GM12878 (cell line): ENCODE measurements around the gene ZBTB5. TPM values are rescaled to one million over a fixed set of nuclear protein-coding genes. Genes with fewer than 3 reads are reported as not detected.

ENCODE experiments used
- ATAC-seq: fragments of 200-7000 bp; cut with Tn5 transposase; 3 replicates; pipeline ENCODE4 v1.9.1; 2020; ENCODE audit warnings: mild to moderate bottlenecking, moderate library complexity
- BruUV-seq: library from RNA; stranded (reverse); fragments of 400-500 nt; replicated peaks from 2 replicates; lab custom pipeline; 2021; lab: Mats Ljungman, UMichigan
- CTCF ChIA-PET: fragments of 300-600 bp; sonication (Branson Sonifier 250); formaldehyde crosslinking; extraction: SDS; loops from one replicate; lab custom pipeline; 2021; ENCODE audit warnings: inconsistent platforms; lab: Yijun Ruan, JAX
- POLR2A ChIA-PET: fragments of 350-600 bp; formaldehyde crosslinking; extraction: SDS; loops from one replicate; lab custom pipeline; 2021; ENCODE audit warnings: inconsistent platforms; lab: Charles Lee
- RAD21 ChIA-PET: fragments of 300-600 bp; sonication (Branson Sonifier 250); formaldehyde crosslinking; loops from one replicate; lab custom pipeline; 2023; ENCODE audit warnings: antibody characterized with exemption; ENCODE audit not compliant: unreplicated experiment; lab: Charles Lee
- SMC1A ChIA-PET: fragments of 300-600 bp; sonication (Branson Sonifier 250); formaldehyde crosslinking; loops from one replicate; lab custom pipeline; 2023; ENCODE audit not compliant: unreplicated experiment, uncharacterized antibody; lab: Charles Lee
- DNase-seq: peaks from one replicate; pipeline ENCODE4 v3.0.0-alpha.2; 2011; ENCODE audit warnings: low read depth, low spot score
- FAIRE-seq: peaks from 3 replicates; lab custom pipeline; 2011; peaks lifted over from hg19 to GRCh38; lab: Jason Lieb, UNC
- H2AFZ ChIP-seq: 2 replicates; pipeline ENCODE4 v1.6.0; 2011; ENCODE audit warnings: low read depth, low read length, control low read depth; ENCODE audit not compliant: control insufficient read depth
- H3K27ac ChIP-seq: 2 replicates; pipeline ENCODE4 v1.5.1; 2011; ENCODE audit warnings: control low read depth; ENCODE audit not compliant: control insufficient read depth, insufficient read depth
- H3K27me3 ChIP-seq, 2 experiments: replicated peaks in 1 of 2; 2 replicates each; pipeline versions ENCODE4 v1.6.0 to v1.6.1; 2011; ENCODE audit warnings: low read length in 1 of 2; ENCODE audit not compliant: control insufficient read depth in 2 of 2, insufficient read depth in 2 of 2
- H3K36me3 ChIP-seq, 2 experiments: 2 replicates each; pipeline ENCODE4 v1.5.1; 2011; ENCODE audit warnings: low read length in 1 of 2; ENCODE audit not compliant: control insufficient read depth in 2 of 2, insufficient read depth in 2 of 2
- H3K4me1 ChIP-seq: 2 replicates; pipeline ENCODE4 v1.6.1; 2011; ENCODE audit warnings: mild to moderate bottlenecking, low read length, moderate library complexity, mixed read lengths; ENCODE audit not compliant: control insufficient read depth, insufficient read depth
- H3K4me2 ChIP-seq: 2 replicates; pipeline ENCODE4 v1.6.0; 2011; ENCODE audit warnings: control low read depth; ENCODE audit not compliant: control insufficient read depth, insufficient read depth
- H3K4me3 ChIP-seq: fragments of 200-600 bp; sonication (generic); 2 replicates; pipeline ENCODE4 v1.5.1; 2016
- H3K79me2 ChIP-seq: 2 replicates; pipeline ENCODE4 v1.6.0; 2011; ENCODE audit warnings: low read length; ENCODE audit not compliant: control insufficient read depth, insufficient read depth
- H3K9ac ChIP-seq: 2 replicates; pipeline ENCODE4 v1.8.0; 2011; ENCODE audit warnings: low read length, control low read depth, mixed read lengths; ENCODE audit not compliant: control insufficient read depth, insufficient read depth
- H3K9me3 ChIP-seq: replicated peaks from 3 replicates; pipeline ENCODE4 v1.5.1; 2011; ENCODE audit warnings: mild to moderate bottlenecking, low read length; ENCODE audit not compliant: control insufficient read depth, insufficient read depth
- H4K20me1 ChIP-seq: 2 replicates; pipeline ENCODE4 v1.6.0; 2011; ENCODE audit not compliant: control insufficient read depth, insufficient read depth
- ATF2 ChIP-seq: IDR thresholded peaks from 2 replicates; pipeline ENCODE4 v1.6.1; 2012; ENCODE audit warnings: low read length, inconsistent platforms
- BRCA1 ChIP-seq: IDR thresholded peaks from 2 replicates; pipeline ENCODE4 v1.6.1; 2011; ENCODE audit warnings: low read depth, low read length, improper control_type of control experiment
- CBX3 ChIP-seq: fragments of 200-600 bp; sonication (generic); IDR thresholded peaks from 2 replicates; pipeline ENCODE4 v1.6.1; 2016; ENCODE audit warnings: low read depth, borderline replicate concordance
- DPF2 ChIP-seq: fragments of 450-650 bp; IDR thresholded peaks from 2 replicates; pipeline ENCODE4 v1.6.1; 2017; ENCODE audit warnings: mild to moderate bottlenecking
- FOXK2 ChIP-seq: fragments of 450-650 bp; IDR thresholded peaks from 2 replicates; pipeline ENCODE4 v1.6.1; 2017; ENCODE audit warnings: mild to moderate bottlenecking, moderate library complexity
- LARP7 ChIP-seq: fragments of 450-650 bp; IDR thresholded peaks from 2 replicates; pipeline ENCODE4 v1.6.1; 2017; ENCODE audit warnings: mild to moderate bottlenecking
- MEF2B ChIP-seq: fragments of 450-650 bp; IDR thresholded peaks from 2 replicates; pipeline ENCODE4 v1.6.1; 2018; ENCODE audit warnings: mild to moderate bottlenecking, moderate library complexity; ENCODE audit not compliant: partially characterized antibody, poor library complexity, severe bottlenecking
- PRDM15 ChIP-seq: fragments of 450-650 bp; formaldehyde crosslinking; IDR thresholded peaks from 2 replicates; pipeline ENCODE4 v1.4.0; 2020; ENCODE audit warnings: mild to moderate bottlenecking, moderate library complexity
- SIX5 ChIP-seq: IDR thresholded peaks from 2 replicates; pipeline ENCODE4 v1.6.1; 2011; ENCODE audit warnings: mild to moderate bottlenecking, low read depth, low read length, moderate library complexity; ENCODE audit not compliant: severe bottlenecking
- SMAD5 ChIP-seq: IDR thresholded peaks from 2 replicates; pipeline ENCODE4 v1.6.1; 2016; ENCODE audit warnings: antibody characterized with exemption, low read depth
- TARDBP ChIP-seq: IDR thresholded peaks from 2 replicates; pipeline ENCODE4 v1.6.1; 2016; ENCODE audit warnings: borderline replicate concordance
- TBL1XR1 ChIP-seq: IDR thresholded peaks from 2 replicates; pipeline ENCODE4 v1.6.1; 2012; ENCODE audit warnings: low read depth, low read length, improper control_type of control experiment
- WGBS: methylation state at CpG from one replicate; pipeline ENCODE4 v1.1.6; 2016; ENCODE audit warnings: low lambda C conversion rate; ENCODE audit not compliant: insufficient replicate concordance, insufficient coverage; ENCODE audit errors: missing lambda C conversion rate; 5-methylcytosine and 5-hydroxymethylcytosine counted together
- in situ Hi-C: fragments of 300-500 bp; cut with MboI; formaldehyde crosslinking; loops from 9 replicates; pipeline ENCODE4 v1.14.3; 2018; ENCODE audit warnings: mixed read lengths
- intact Hi-C: fragments of 100-400 bp; cut with micrococcal nuclease; formaldehyde crosslinking; loops from one replicate; pipeline ENCODE4 v1.14.2; 2022; ENCODE audit not compliant: unreplicated experiment
- polyA plus RNA-seq, 11 experiments: library from polyadenylated mRNA; depleted of rRNA in 4 of 11; unstranded in 6 of 11; stranded (reverse) in 5 of 11; fragments of >200 nt; fragmentation: Nextera tagmentation in 4 of 11; fragmentation: Illumina TruSeq in 1 of 11; extraction: Ambion mirVana in 4 of 11; extraction: Trizol in 1 of 11; gene quantifications; 1 replicate in 1 of 11; 2 replicates in 10 of 11; pipeline versions ENCODE4 v1.2.1 to v1.2.3, GENCODE V29; 2011 to 2016; ENCODE audit warnings: inconsistent platforms in 2 of 11, missing spikeins in 2 of 11, low read depth in 1 of 11
- total RNA-seq, 4 experiments: library from RNA; depleted of rRNA in 3 of 4; stranded (reverse); fragments of >200 nt in 3 of 4; fragmentation: Illumina TruSeq in 1 of 4; extraction: Trizol in 1 of 4; gene quantifications; 2 replicates each; pipeline versions ENCODE4 v1.2.1 to v1.2.3, GENCODE V29; 2013 to 2021
- TF ChIP-seq, protein P1 (sequence below): fragments of 450-650 bp; formaldehyde crosslinking; IDR thresholded peaks from 2 replicates; pipeline ENCODE4 v1.4.0; 2022; ENCODE audit warnings: mild to moderate bottlenecking, moderate library complexity

The ZBTB5 gene
- total and polyA plus RNA-seq, 10 of the 15 experiments (the other 5 are each of a cell fraction or from before 2014, with no cell fraction given), result 1.4 to 32.5 (median 12.1) TPM

DNA sequence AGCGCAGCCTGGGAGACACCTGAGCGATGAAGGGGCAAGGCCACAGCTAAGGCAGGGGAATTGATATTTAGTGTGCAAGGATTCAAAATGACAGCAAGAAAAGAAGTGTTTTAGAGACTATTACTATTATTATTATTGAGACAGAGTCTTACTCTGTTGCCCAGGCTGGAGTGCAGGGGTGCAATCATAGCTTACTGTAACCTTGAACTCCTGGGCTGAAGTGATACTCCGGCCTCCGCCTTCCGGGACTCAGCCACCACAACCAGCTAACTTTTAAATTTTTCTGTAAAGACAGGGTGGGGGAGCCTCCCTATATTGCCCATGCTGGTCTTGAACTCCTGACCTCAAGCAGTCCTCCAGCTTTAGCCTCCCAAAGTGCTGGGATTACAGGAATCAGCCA, 46.0 kb downstream of the ZBTB5 start (continued):
- TF ChIP-seq, protein P1, sequence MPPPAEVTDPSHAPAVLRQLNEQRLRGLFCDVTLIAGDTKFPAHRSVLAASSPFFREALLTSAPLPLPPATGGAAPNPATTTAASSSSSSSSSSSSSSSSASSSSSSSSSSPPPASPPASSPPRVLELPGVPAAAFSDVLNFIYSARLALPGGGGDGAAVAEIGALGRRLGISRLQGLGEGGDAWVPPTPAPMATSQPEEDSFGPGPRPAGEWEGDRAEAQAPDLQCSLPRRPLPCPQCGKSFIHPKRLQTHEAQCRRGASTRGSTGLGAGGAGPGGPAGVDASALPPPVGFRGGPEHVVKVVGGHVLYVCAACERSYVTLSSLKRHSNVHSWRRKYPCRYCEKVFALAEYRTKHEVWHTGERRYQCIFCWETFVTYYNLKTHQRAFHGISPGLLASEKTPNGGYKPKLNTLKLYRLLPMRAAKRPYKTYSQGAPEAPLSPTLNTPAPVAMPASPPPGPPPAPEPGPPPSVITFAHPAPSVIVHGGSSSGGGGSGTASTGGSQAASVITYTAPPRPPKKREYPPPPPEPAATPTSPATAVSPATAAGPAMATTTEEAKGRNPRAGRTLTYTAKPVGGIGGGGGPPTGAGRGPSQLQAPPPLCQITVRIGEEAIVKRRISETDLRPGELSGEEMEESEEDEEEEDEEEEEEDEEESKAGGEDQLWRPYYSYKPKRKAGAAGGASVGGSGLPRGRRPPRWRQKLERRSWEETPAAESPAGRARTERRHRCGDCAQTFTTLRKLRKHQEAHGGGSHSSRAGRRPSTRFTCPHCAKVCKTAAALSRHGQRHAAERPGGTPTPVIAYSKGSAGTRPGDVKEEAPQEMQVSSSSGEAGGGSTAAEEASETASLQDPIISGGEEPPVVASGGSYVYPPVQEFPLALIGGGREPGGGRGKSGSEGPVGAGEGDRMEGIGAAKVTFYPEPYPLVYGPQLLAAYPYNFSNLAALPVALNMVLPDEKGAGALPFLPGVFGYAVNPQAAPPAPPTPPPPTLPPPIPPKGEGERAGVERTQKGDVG (CRISPR knock-in tag), result no peak
- TF ChIP-seq ATF2 (no peak), DPF2 (no peak), MEF2B (no peak)

DNA sequence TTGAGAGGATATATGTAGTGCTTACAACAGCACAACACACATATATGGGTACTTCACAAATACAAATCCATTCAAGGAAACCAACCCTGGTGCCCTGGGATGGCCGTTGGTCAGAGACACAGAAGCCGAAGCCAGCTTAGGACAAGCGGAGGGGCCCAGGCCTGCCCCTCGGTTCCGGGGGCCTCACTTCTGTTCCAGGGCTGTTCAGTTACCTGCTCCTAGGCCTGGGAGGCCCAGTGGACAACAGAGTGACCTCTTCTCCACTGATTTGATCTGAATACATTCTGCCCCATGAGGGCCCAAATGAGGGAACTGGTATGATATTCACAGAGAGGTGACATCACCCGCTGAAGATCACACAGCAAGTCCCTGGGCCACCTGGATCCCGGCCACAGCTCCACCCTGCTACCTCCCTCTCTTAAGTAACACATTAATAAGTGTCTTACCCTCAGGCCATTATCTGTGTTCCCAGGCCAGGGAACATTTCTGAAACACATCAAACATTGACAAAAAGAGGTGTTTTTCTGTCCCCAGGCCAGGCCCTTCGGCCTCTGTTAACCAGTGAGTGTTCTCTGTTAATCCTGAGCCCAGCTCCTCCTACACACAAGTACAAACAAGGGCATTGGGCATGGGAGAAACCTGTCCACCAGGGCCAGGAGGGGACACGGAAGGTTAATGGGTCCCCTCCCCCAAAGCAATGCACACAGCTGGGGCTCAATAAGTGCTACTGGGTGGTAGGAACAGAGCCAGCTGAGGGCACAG, 47.2 kb downstream of the ZBTB5 start:
- no TSS peak for BruUV-seq
- ChIA-PET CTCF (interaction anchor here (1.0 to 3.9 kb wide), 5 partner anchors 8 to 63 kb away, joined by 3 to 12 read pairs (median 6); no protein-coding TSS in a partner anchor), RAD21 (interaction anchor here (0.6 to 1.0 kb wide), 2 partner anchors 46 to 64 kb away, joined by 3 to 5 read pairs; no protein-coding TSS in a partner anchor), SMC1A (interaction anchor here (0.6 to 1.6 kb wide), 3 partner anchors 46 to 121 kb away, joined by 3 to 5 read pairs (median 3); no protein-coding TSS in a partner anchor), POLR2A (interaction anchor here (0.5 to 0.6 kb wide), 2 partner anchors 288 to 384 kb away, joined by 3 to 8 read pairs; partner anchors contain the start of gene PAX5)
- no peaks in the 10 kb centered on the region for H3K36me3 ChIP-seq
- no peaks in the 10 kb centered on the region for H3K27me3 ChIP-seq
- no peak overlapping the region for H3K27ac ChIP-seq
- WGBS, result 96% methylated on average over 9 of the region's 9 CpGs
- FAIRE-seq (no peak), DNase-seq (no peak), ATAC-seq (no peak)
- no peak overlapping the region for H3K4me3 ChIP-seq
- intact Hi-C loops (no loop called here), in situ Hi-C loops (no loop called here)
- peaks cover 27% of the 10 kb centered on the region for H3K4me1 ChIP-seq
- peaks cover 10% of the 10 kb centered on the region for H3K79me2 ChIP-seq
- no peak overlapping the region for H3K9ac ChIP-seq
- no peaks in the 10 kb centered on the region for H3K9me3 ChIP-seq
- no peak overlapping the region for H3K4me2 ChIP-seq
- H2AFZ ChIP-seq, result no peak overlapping the region
- no peaks in the 10 kb centered on the region for H4K20me1 ChIP-seq
- TF ChIP-seq LARP7, result no peak
- TF ChIP-seq TBL1XR1, result no peak
- TF ChIP-seq SIX5, result no peak
- no peak for TF ChIP-seq TARDBP
- TF ChIP-seq BRCA1, result no peak
- no peak for TF ChIP-seq SMAD5
- TF ChIP-seq FOXK2, result no peak
- no peak for TF ChIP-seq PRDM15 (CRISPR knock-in tag)
- TF ChIP-seq CBX3, result no peak
